ENCODE data around the gene SH3GLB1.

DNA sequence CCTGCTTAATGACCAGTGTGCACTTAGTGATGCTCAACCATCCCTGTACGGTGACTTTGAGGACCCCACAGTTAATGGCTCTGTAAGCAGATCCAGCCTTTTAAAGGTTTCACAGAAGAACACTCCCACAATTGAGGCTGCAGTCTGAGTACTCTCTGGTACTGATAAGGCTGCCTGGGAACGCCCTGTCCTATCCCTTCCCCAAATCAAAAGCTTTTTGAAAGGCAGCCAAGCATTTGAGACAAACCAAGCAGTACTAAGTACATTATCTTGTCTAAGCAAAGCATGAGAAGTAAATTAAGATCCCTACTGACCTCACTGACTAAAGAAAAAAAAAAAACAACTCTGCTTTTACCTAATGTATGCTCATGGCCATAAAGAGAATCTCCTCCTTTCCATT lies 60.7 kb downstream of the SH3GLB1 start:
- no peak for TF ChIP-seq EZH2 (IDR thresholded peaks at IDR 0.05; ENCODE audit: borderline replicate concordance, low read depth, low read length, poor library complexity, severe bottlenecking)
- TF ChIP-seq, protein P1, sequence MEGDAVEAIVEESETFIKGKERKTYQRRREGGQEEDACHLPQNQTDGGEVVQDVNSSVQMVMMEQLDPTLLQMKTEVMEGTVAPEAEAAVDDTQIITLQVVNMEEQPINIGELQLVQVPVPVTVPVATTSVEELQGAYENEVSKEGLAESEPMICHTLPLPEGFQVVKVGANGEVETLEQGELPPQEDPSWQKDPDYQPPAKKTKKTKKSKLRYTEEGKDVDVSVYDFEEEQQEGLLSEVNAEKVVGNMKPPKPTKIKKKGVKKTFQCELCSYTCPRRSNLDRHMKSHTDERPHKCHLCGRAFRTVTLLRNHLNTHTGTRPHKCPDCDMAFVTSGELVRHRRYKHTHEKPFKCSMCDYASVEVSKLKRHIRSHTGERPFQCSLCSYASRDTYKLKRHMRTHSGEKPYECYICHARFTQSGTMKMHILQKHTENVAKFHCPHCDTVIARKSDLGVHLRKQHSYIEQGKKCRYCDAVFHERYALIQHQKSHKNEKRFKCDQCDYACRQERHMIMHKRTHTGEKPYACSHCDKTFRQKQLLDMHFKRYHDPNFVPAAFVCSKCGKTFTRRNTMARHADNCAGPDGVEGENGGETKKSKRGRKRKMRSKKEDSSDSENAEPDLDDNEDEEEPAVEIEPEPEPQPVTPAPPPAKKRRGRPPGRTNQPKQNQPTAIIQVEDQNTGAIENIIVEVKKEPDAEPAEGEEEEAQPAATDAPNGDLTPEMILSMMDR (conservative IDR thresholded peaks at IDR 0.05; ENCODE audit: low read depth, low read length), result no peak
